Ammon's horn (tissue), 1 donor: ENCODE measurements around the gene ETV6.

ENCODE experiments used
- DNase-seq: peaks from one replicate; pipeline ENCODE4 v3.0.0-alpha.2; 2016; ENCODE audit warnings: low spot score

ETV6 gene

GRCh38 chr12:11758510-11759493 is 109.3 kb downstream of the ETV6 start:
- DNase-seq, result no peak

- DNase-seq, result no peak
These were observed 110.0 kb downstream of the ETV6 start for GRCh38 chr12:11759494-11759878.

DNA sequence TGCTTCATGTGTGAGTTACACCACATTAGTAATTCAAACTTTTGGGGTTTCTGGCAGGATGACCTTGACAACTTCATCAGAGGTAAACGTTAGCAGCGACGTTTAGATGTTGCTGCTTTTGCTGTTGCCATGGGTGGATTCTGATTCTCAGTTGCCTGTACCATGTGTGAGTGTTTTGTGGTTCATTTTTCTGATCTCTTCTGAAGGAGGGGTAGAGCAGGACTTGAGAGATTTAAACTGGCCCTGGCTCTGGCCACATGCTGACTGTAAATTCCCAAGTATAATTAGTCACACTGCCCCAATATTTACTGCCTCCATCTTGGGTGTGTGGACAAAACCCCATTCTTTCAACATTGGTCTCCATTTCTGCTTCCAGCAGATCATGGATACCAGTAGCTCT is 110.4 kb downstream of the ETV6 start:
- no peak for DNase-seq

- DNase-seq, result no peak
These were observed 112.5 kb downstream of the ETV6 start for GRCh38 chr12:11761869-11762567.

DNA sequence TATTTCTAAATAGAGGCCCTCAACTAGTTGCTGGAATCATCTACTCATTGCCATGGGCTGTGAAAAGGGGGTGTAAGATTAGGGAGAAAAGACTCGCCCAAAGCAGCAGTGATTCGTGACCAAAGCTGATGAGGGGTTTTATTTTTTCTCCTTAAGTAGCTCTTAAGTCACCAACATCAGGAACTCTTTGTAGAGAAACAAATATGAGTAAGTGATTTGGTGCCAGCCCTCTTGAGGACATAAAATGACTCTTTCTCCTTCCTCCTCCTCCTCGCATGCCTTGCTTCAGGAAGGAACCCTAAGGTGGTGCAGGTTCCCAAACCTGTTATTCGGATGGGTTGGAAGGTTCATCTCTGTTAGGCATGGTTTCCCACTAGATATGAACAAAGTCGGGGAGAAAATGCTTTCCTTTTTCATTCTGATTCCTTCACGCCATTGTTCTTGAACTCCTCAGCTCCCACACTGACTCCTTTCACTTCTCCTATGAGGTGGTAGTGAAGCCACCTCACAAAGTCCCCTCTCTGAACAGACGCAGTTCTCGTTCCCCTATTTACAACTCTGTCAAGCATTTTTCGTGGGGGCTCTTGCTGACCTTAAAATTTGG is 113.4 kb downstream of the ETV6 start:
- no peak for DNase-seq

DNA sequence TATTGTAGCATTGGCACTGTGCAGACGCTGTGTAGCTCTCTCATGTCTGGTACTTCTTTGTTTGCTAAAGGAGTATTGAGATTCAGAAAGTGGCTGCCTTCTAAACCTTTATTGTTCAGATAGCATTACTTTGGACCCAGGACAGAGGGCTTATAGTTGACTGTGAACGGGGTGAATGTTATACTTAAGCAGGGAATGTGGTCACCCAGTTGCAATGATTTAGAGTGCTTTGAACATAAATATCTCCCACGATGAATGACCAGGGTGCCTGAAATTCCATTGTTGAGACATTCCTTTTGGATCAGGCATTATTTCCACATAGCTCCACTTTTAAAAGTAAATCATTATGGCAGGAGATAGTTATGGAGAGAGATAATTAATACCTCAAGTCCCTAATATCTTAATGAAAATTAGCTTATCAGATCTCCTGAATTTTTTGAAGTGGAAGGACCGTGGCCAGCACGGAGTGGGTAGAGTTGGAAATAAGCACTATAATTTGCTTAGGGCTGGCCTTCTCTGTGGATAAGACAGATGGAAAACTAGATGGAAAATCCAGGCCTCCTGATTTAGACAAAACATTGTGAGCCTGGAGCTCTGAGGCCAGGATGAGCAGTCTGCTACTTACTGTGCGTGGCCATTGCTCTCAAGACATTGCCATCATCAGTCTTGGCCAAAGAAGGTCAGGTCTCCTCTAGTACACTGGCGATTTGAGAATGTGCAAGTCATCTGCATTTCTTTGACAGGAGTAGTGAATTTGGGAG is 114.5 kb downstream of the ETV6 start:
- DNase-seq, result no peak

DNA sequence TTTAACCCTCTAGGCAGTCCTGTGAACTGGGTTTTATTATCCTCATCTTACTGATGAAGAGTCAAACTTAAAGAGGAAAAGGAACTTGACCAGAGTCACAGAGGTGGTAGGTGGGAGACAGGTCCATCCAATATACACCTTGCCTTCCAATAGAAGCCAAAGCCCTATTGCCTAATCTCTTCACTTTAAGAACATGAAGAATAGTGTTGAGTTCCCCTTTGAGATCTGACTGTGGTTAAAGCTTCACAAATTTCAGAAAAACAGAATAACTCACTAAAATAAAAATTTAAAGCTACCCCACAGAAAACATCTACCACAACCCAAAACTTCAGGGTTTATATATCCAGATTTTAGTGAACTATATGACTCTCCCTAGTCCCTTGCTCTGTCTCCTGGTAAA is 115.4 kb downstream of the ETV6 start:
- no peak for DNase-seq

DNA sequence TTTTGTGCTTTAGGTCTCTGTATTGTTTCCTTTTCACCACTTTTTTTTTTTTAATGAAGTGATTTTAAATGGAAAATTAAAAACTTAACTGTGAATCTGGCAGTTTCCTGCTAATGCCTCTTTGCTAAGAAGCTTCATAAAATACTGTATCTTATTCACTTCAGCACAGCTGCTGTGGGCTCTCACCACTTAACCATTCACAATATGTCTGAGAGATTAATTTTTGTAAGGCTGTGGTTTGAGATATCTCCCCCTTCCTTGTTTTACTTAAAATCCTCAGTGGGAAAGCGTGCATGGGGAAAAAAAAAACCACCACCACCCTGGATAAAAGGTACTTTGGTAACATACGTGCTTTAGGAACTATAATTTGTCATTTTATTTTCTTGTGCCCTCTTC is 115.9 kb downstream of the ETV6 start:
- no peak for DNase-seq

DNA sequence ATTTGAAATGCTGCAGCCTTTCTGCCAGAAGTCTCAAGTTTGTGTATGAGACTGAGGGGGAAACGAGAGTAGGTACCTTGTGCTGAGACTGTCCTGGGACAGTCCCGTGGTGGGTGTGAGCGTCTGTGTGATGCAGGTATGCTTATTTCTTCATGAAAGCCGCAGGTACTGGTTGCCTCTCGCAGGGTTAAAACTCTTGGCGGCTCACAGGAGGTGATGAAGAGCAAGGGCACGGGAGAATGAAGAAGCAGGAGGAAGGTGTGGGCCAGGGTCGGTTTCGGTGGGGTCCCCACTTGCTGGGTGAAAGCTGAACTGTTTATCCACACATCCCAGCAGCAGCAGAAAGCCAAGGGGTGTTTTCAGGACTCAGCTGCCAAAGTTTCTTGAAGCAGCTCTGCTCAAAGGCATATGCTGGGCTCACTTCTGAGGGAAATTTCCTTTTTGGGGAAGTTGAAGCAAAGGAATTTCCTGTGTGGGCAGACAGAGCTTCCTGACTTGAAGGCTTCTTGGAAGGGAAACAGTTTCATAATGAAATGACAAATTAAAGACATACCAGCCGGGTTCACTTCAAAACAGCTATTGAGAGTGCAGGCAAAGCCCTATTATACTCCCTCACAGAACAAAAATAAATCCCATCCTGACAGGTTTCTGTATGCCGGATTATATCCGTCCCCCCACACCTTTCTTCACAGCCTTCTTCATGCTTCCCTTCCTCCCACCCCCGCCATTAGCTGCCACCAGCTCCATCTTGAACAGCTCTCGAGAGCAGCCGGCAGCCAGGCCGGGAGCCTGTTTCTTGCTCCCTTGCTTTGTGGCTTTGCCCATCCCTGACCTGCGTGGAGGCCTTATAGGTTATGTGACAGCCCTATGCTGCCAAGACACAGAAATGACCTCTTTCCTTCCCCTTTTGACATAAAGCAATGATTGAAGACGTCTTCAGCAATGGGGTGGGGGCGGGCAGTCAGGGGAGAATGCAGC is 116.6 kb downstream of the ETV6 start:
- peak; percentile 68 for DNase-seq

GRCh38 chr12:11767029-11767724 is 117.7 kb downstream of the ETV6 start:
- no peak for DNase-seq

GRCh38 chr12:11767798-11768197 is 118.3 kb downstream of the ETV6 start:
- DNase-seq, result no peak

DNA sequence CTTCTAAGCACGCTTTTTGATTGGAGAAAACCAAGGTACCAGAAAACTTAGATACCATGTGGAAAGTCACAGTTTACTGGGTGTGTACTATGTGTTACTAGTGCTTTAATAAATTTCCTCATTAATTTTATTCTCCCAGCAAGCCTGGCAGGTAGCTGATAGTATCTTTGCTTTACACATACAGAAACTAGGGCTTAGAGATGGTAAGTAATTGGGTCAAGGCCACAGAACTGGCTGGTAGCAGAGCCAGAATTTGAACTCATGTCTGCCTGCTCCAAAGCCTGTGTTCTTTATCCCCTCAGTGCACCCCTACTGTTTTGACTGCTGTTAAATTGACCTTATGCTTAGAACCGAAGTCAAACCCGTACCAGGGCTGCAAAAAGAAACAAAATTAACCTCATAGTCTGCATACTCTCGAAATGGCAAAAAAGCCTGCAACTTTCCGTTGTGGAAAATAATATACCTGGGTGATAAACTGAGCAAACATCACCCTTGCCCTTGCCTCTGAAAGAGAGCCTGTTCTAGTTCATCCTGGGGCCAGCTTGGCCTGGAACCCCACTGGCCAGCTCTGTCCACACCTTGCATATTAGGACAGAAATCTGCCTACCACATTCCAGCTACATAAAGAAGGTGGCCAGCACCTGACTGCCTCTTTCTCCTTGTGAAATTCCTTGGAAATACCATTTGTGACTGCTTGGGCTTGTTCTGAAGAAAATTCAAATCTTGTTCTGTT is 118.9 kb downstream of the ETV6 start:
- no peak for DNase-seq

GRCh38 chr12:11769723-11770514 is 120.4 kb downstream of the ETV6 start:
- DNase-seq, result no peak

- DNase-seq, result no peak
These were observed 121.9 kb downstream of the ETV6 start for GRCh38 chr12:11771356-11771755.

DNA sequence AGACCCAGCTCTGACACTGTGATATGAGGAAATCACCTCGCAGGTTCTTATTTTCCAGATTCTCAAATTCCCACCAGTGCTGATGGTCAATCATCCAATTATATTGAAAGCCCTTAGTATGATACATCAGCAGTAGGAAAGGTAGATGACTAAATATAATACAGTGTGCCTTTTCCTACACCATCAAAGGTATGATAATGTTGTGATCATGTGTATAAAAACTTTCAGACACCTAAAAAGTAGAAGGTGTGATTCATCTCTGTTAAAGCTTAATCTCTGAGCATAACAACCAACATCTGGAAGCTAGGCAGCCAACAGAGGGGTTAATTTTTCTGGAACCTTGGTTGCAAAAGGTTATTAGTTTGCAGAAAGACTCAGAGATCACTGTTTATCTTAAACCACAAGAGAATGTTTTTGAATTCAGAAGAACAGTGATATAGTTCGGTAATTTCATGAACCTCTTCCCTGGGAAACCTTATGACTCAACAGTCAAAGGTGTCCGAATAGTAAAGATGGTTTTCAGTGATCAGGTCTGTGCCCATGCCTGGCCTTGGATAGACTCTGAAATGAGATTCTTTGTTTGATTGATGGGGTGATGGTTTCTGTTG is 122.5 kb downstream of the ETV6 start:
- no peak for DNase-seq

GRCh38 chr12:11773889-11774677 is 124.6 kb downstream of the ETV6 start:
- peak; percentile 69 for DNase-seq

- no peak for DNase-seq
These were observed 125.3 kb downstream of the ETV6 start for GRCh38 chr12:11774821-11775220.
